ENCODE data around the gene ISL1.

ISL1 gene

GRCh38 chr5:51433052-51433710 is 49.9 kb downstream of the ISL1 start:
- no peak overlapping the region for H3K23ac ChIP-seq (ENCODE audit: low read length)
- H4K8ac ChIP-seq (ENCODE audit: low read depth, low read length), result no peak overlapping the region
- H2BK120ac ChIP-seq (ENCODE audit: insufficient read depth, low read length, poor library complexity), result no peak overlapping the region
- no peaks in the 10 kb centered on the region for H3K9me3 ChIP-seq (ENCODE audit: insufficient read depth, low read depth, low read length)
- no peak overlapping the region for H2BK12ac ChIP-seq (ENCODE audit: low read length)
- H2AFZ ChIP-seq (ENCODE audit: insufficient read depth, low read length, poor library complexity), result no peak overlapping the region
- no peak overlapping the region for H4K91ac ChIP-seq (ENCODE audit: low read depth, low read length)
- H3K4me1 ChIP-seq (ENCODE audit: control insufficient read depth in 1 of 2, insufficient read depth in 2 of 2, low read length in 2 of 2), result no peaks in the 10 kb centered on the region
- no peak overlapping the region for H2BK5ac ChIP-seq (ENCODE audit: low read depth, low read length, poor library complexity)
- H3K79me1 ChIP-seq (ENCODE audit: low read length), result no peaks in the 10 kb centered on the region
- H3K4me2 ChIP-seq (ENCODE audit: low read length), result no peak overlapping the region
- no peak overlapping the region for H3K9ac ChIP-seq (ENCODE audit: low read length)
- no peak overlapping the region for H3K27ac ChIP-seq (ENCODE audit: low read depth, low read length)
- H3K18ac ChIP-seq (ENCODE audit: low read length), result no peak overlapping the region
- H3K36me3 ChIP-seq (ENCODE audit: control insufficient read depth in 1 of 2, insufficient read depth in 2 of 2, low read length in 2 of 2), result no peaks in the 10 kb centered on the region
- no peak overlapping the region for H4K12ac ChIP-seq (ENCODE audit: low read depth, low read length)
- no peak overlapping the region for H2AK5ac ChIP-seq (ENCODE audit: low read length)
- H3K4me3 ChIP-seq (ENCODE audit: low read depth, low read length), result no peak overlapping the region
- H3K27me3 ChIP-seq (ENCODE audit: insufficient read depth, low read length), result no peaks in the 10 kb centered on the region
- no peak overlapping the region for H3K14ac ChIP-seq (ENCODE audit: low read length)
- no peak overlapping the region for H3K4ac ChIP-seq (ENCODE audit: low read depth, low read length)
- no CpG with 5 or more reads among the region's 3 CpGs for WGBS (ENCODE audit: extremely low coverage, insufficient coverage, insufficient read length)
- H3K79me2 ChIP-seq (ENCODE audit: control insufficient read depth, insufficient read depth, low read length, poor library complexity), result no peaks in the 10 kb centered on the region
- DNase-seq, result no peak

- Histone ChIP-seq H2BK120ac (ENCODE audit: insufficient read depth, low read length, poor library complexity) (no peak overlapping the region), H4K12ac (ENCODE audit: low read depth, low read length) (no peak overlapping the region), H3K4ac (ENCODE audit: low read depth, low read length) (no peak overlapping the region), H3K4me3 (ENCODE audit: low read depth, low read length) (no peak overlapping the region), H2BK5ac (ENCODE audit: low read depth, low read length, poor library complexity) (no peak overlapping the region), H4K91ac (ENCODE audit: low read depth, low read length) (no peak overlapping the region), H3K79me1 (ENCODE audit: low read length) (no peaks in the 10 kb centered on the region), H3K14ac (ENCODE audit: low read length) (no peak overlapping the region), H3K23ac (ENCODE audit: low read length) (no peak overlapping the region), H3K36me3 (ENCODE audit: control insufficient read depth in 1 of 2, insufficient read depth in 2 of 2, low read length in 2 of 2) (no peaks in the 10 kb centered on the region), H3K27me3 (ENCODE audit: insufficient read depth, low read length) (no peaks in the 10 kb centered on the region), H2AK5ac (ENCODE audit: low read length) (no peak overlapping the region), H3K9me3 (ENCODE audit: insufficient read depth, low read depth, low read length) (no peaks in the 10 kb centered on the region), H3K4me1 (ENCODE audit: control insufficient read depth in 1 of 2, insufficient read depth in 2 of 2, low read length in 2 of 2) (no peaks in the 10 kb centered on the region), H3K9ac (ENCODE audit: low read length) (no peak overlapping the region), H3K4me2 (ENCODE audit: low read length) (no peak overlapping the region), H3K18ac (ENCODE audit: low read length) (no peak overlapping the region), H3K79me2 (ENCODE audit: control insufficient read depth, insufficient read depth, low read length, poor library complexity) (no peaks in the 10 kb centered on the region), H2BK12ac (ENCODE audit: low read length) (no peak overlapping the region), H3K27ac (ENCODE audit: low read depth, low read length) (no peak overlapping the region), H2AFZ (ENCODE audit: insufficient read depth, low read length, poor library complexity) (no peak overlapping the region), H4K8ac (ENCODE audit: low read depth, low read length) (no peak overlapping the region)
- DNase-seq, result no peak
Measured at GRCh38 chr5:51439232-51439631, 56.0 kb downstream of the ISL1 start.
